ENCODE results near the gene NANOS3. TPM values are rescaled to one million over a fixed set of nuclear protein-coding genes. Genes with fewer than 3 reads are reported as not detected.

Gene NANOS3
- total RNA-seq, 1 donor from 2014 or later = not detected

- DNase-seq = no peak
- H3K4me1 Mint-ChIP-seq (ENCODE audit: low read depth, unreplicated experiment) = no peaks in the 10 kb centered on the region
- no peaks in the 10 kb centered on the region for H3K9me3 Mint-ChIP-seq (ENCODE audit: unreplicated experiment)
- H3K4me3 Mint-ChIP-seq (ENCODE audit: unreplicated experiment) = no peak overlapping the region
- peak overlapping the region; percentile 73 for H3K27ac Mint-ChIP-seq (ENCODE audit: unreplicated experiment)
- TF ChIP-seq CTCF (IDR thresholded peaks at IDR 0.05; ENCODE audit: partially characterized antibody, unreplicated experiment) = no peak
- no peaks in the 10 kb centered on the region for H3K36me3 Mint-ChIP-seq (ENCODE audit: unreplicated experiment)
- peaks cover 2% of the 10 kb centered on the region for H3K27me3 Mint-ChIP-seq (ENCODE audit: unreplicated experiment)
Observed at GRCh38 chr19:13856497-13856896, 20.4 kb upstream of the NANOS3 start.

GRCh38 chr19:13859361-13859880, 17.5 kb upstream of the NANOS3 start:
- no peak overlapping the region for H3K27ac Mint-ChIP-seq (ENCODE audit: unreplicated experiment)
- peaks cover 12% of the 10 kb centered on the region for H3K27me3 Mint-ChIP-seq (ENCODE audit: unreplicated experiment)

GRCh38 chr19:13860679-13861391, 16.1 kb upstream of the NANOS3 start:
- TF ChIP-seq CTCF (IDR thresholded peaks at IDR 0.05; ENCODE audit: partially characterized antibody, unreplicated experiment) = no peak
- Mint-ChIP-seq H3K27ac (ENCODE audit: unreplicated experiment) (no peak overlapping the region), H3K9me3 (ENCODE audit: unreplicated experiment) (peaks cover 3% of the 10 kb centered on the region), H3K4me1 (ENCODE audit: low read depth, unreplicated experiment) (peaks cover 2% of the 10 kb centered on the region), H3K27me3 (ENCODE audit: unreplicated experiment) (peaks cover 15% of the 10 kb centered on the region), H3K4me3 (ENCODE audit: unreplicated experiment) (no peak overlapping the region), H3K36me3 (ENCODE audit: unreplicated experiment) (no peaks in the 10 kb centered on the region)
- no peak for DNase-seq

More at GRCh38 chr19:13859361-13859880, 17.5 kb upstream of the NANOS3 start:
- no peak overlapping the region for H3K4me3 Mint-ChIP-seq (ENCODE audit: unreplicated experiment)
- no peaks in the 10 kb centered on the region for H3K36me3 Mint-ChIP-seq (ENCODE audit: unreplicated experiment)
- H3K9me3 Mint-ChIP-seq (ENCODE audit: unreplicated experiment) = peaks cover 3% of the 10 kb centered on the region
- TF ChIP-seq CTCF (IDR thresholded peaks at IDR 0.05; ENCODE audit: partially characterized antibody, unreplicated experiment) = no peak
- H3K4me1 Mint-ChIP-seq (ENCODE audit: low read depth, unreplicated experiment) = peaks cover 2% of the 10 kb centered on the region
- DNase-seq = no peak

GRCh38 chr19:13861392-13861713, 15.6 kb upstream of the NANOS3 start:
- H3K9me3 Mint-ChIP-seq (ENCODE audit: unreplicated experiment) = peaks cover 5% of the 10 kb centered on the region
- H3K4me3 Mint-ChIP-seq (ENCODE audit: unreplicated experiment) = peak overlapping the region; percentile 68
- DNase-seq = no peak
- H3K36me3 Mint-ChIP-seq (ENCODE audit: unreplicated experiment) = no peaks in the 10 kb centered on the region
- no peak for TF ChIP-seq CTCF (IDR thresholded peaks at IDR 0.05; ENCODE audit: partially characterized antibody, unreplicated experiment)
- H3K27me3 Mint-ChIP-seq (ENCODE audit: unreplicated experiment) = peaks cover 19% of the 10 kb centered on the region
- peaks cover 2% of the 10 kb centered on the region for H3K4me1 Mint-ChIP-seq (ENCODE audit: low read depth, unreplicated experiment)
- H3K27ac Mint-ChIP-seq (ENCODE audit: unreplicated experiment) = no peak overlapping the region

All from glutamatergic neuron (in vitro differentiated cells).